HG03521 (cell line): Measurements from ENCODE around the gene ARL4C.

Experiments used
- ATAC-seq: cut with Tn5 transposase; IDR thresholded peaks from one replicate; pipeline ENCODE4 v1.9.1; 2021; ENCODE audit warnings: mild to moderate bottlenecking, moderate library complexity; ENCODE audit not compliant: unreplicated experiment

Gene ARL4C

DNA sequence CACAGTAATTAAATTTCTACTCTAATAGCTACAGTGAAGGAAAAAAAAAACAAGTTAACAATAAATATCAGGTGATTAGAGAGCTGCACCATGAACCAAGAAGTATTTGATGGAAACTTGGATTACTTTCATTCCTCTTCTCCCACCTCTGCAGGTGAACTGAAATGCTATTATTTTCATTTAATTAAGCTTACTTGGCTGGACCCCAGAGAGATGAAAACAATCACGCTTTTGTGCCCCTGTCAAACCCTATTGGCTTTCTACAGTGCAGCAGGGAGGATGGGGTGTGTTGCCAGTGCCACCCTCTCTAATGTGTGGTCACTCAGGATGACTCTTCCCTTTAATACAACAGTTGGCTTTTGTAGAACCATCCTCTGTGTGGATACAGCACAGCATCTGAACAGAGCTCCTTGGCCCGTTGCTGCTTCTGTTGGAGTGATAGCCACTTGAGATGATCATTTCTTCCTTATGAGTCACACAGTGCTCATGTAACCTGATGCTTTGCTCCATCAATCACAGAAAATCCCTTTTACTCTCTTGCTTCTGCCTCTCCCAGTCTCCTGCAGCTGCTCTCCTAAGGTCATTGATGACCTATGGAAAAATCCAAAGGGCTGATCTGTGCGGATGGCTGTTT lies 5.5 kb upstream of the ARL4C start:
- ATAC-seq = no peak

DNA sequence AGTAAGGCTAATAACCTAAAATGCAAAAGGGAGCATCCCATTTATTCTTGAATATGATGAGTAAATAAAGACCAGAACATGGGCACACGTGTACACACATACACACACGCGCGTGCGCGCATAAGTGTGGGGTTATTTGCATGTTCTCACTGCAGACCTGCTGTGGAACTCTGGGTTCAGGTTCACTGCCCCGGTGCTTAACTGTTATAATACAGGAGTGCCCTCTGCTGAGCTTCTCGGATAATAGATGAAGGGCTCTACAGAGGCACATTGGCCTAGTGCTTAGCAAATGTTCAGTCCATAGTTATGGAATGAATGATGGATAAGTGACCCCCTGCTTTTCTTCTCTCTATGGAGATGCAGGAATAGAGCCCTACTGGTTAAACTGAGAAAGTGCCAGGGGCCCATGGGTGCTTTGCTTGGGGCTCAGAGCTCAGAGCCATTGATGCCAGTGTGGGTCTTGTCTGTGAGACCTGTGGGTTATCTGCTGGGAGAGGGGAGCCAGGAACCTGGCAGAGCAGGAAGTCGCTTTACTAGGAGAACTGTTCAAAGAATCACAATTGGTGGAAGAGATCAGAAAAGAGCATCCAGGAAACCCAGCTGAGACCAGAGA lies 3.6 kb upstream of the ARL4C start:
- ATAC-seq = peak; percentile 37

DNA sequence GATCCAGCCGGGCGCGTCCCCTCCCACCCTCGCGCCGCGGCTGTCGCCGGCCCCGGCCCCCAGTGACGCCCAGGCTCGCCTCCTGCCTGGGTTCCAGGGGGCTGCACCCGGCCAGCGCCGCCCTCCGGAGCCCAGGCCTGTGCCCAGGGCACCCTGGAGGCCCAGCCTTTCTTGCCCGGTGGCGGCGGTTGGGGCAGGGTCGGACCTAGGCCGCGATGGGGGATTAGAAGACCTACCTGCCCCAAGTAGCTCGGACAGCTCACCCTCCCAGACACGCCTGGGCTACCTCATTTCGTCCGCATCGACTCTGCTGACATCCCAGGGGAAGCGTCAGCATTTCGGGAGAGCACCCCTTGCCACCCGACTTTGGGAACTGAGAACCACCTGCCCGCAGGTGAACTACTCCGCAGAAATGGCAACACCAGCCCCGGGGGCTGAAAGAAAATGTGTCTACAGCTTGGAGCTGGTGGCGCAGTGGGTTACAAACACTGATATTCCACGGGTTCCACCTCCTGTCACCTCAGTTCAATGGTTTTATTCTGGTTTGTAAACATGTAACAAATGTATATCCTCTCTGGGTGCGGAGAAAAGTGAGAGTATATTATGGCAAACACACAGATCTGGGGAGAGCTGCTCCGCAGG lies 834 bp upstream of the ARL4C start:
- no peak for ATAC-seq

DNA sequence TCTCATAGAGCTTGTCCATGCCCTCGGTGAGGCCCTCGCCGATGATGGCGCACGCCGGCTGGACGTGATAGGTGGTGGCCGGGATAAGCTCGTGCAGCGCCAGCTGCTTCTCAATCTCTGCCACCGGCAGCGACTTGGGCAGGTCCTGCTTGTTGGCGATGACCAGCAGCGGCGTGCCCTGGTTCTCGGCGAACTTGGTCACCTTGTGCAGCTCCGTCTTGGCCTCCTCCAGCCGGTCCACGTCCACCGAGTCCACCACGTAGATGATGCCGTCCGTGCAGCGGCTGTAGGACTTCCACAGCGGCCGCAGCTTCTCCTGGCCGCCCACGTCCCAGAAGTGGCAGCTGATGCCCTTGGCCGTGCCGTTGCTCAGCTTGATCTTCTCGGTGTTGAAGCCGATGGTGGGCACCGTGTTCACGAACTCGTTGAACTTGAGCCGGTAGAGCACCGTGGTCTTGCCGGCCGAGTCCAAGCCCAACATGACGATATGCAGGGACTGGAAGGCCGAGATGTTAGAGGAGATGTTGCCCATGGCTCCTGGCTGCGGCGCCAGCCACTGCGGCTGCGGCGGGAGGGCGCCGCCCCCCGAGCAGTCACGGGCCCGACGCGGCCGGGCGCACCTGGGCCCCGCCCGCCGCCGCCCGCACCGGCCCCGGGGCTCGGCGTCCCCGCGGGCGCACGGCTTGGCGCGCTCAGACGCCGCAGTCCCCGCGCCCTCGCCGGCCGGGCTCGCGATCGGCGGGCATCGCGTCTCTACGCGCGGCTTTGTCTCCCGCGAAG lies 636 bp downstream of the ARL4C start:
- ATAC-seq = peak; percentile 58

DNA sequence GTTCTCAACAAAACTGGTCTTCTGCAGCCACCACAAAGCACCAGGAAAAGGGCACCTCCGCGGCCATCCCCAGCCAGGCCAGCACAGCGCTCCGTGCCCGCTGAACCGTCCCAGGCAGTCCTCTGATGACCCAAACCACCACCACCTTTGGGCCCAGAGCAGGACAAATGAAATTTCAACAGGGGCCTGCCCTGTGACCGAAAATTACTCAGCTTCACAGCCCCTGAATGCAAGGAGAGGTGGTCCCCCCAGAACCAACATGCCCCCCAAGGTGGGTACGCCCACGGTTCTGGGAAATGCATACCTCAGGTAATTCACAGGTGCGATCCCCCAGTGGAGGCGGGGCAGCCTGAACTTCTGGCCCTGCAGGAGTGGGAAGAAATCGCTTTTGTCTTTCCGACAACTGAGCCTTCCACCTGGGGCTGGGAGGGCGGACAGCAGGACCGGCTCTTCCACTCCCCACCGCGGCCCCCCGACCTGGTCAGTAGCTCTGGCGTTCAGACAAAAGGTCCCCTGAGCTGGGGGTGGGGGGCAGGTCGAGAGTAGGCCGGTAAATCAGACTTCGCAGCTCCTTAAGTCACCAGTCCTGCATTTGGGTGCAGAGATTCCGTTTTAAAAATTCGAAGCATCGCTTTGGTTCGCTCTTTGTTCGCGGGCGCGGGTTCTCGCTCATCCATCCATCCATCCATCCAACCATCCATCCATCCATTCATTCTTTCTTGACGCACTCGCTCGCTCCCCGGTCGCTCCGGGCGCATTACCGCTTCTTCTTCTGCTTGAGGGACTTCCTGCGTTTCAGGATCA lies 1.4 kb downstream of the ARL4C start:
- no peak for ATAC-seq

DNA sequence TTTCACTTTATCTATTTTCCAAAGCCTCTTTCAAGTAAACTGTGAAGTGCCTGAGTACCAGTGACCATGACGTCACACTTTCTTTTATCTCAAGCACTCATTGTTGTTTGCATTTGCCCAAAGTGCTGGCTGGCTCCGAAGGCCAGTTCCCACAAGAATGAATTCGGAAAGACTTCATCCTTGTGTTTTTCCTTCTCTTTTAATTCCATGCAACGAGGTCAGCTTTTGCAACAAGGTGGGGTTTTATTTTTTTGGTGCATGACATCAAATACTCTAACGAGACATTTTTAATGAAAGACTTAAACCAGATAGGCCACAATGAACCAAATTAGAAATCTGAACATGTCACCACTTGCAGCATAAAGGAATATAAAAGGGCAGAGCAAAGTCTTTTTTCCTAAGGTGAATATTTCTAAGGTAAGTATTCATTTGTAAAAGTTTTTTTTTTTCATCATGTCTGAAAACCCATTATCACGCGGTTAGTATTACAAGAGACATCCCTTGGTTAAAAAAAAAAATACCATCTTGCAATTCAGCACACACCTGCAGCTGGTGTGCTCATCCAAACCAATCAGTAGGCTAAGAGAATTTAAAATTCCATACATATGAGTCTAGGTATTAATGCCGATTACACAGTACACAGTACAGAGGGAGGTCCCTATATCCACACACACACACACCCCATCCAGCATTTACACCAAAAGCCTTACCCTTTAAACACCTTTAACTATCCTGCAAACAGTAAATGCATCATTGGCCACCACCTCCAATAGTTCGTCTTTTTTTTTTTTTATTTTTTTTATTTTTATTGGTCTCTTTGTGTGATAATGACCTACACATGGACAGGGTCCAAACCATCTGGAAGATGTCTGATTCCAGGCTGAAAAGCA lies 2.3 kb downstream of the ARL4C start:
- no peak for ATAC-seq

DNA sequence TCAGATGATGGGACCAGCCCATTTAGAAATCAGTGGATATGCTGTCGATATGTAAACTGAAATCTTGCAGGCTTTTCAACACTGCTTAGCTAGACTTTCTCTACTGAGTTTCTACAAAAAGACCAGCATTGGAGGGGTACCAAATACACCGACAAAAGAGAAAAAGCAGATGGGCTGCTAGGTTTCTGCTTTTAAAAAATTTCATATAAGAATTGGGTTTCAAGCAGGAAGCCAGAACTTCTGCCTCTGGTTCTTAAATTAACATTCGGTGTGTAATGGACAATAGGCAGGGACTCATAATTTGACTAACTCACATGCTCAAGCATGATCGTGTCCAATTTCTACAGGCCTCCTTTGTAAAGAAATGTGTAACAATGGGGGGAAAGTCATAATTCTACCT lies 3.1 kb downstream of the ARL4C start:
- ATAC-seq = no peak

DNA sequence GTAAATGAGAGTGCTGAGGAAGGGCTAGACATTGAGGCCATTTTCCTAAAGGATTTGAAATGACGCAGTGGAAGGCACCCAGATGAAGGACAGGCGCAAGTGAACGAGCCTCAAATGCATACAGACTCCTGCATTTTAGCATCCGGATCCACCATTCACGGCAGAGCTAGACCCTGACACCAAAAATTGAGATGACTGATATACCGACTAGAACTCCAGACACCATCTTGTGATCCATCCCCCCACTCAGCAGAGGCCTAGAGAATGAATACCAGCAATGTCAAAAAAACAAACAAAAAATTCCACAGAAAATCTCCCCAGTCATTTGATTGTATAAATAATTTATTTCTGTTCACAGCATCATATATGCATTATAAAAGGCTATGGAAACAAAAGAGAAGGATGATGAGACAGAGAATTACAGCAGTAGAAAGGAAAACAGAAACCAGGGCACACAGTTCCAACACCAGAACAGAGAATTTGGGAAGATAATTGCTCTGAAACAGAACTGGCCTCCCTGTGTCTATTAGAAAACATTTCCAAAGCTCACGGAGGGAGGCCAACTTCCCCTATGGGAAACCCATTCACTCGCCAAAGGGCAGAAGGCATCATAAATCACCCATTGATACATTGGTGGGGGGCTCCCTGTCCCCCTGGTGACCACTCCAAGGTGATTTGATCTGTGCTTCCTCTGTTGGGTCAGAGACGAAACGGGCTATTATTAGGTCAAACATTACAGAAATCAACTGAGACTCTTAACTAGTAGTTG lies 4.0 kb downstream of the ARL4C start:
- ATAC-seq = no peak

DNA sequence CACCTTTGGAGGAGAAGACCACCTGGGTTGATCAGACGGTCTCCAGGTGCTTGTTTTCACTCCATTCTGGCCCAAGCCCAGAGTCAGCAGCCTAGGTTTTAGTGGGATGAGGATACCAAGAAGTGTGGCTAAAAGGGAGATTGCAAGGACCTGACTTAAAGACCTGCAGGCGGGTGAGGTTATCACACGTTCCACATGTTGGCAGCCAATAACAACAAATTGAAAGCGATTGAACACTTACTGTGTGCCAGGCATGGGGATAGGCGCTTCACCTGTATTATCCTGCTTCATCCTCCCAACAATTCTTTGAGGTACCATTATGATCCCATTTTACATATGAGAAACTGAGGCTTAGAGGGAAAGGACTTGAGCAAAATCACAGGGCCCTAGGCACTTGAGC lies 5.0 kb downstream of the ARL4C start:
- no peak for ATAC-seq

DNA sequence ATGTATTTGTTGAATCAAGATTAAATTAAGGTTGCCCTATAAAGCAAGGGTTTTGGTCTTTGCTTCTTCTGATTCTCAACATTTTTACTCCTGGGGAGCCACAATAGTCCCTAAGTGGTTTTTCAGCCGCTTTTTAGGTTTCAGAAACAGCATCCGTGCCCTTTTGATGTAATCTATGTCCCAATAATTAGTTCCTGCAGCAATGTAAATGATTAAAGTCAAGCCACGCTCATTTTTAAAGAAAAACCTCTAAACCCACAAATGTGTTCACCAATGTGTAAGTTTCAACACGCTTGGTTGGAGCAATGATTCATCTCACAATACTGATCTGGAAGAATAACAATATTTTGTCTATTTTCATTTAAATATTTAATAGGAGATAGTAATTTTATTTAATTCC lies 5.6 kb downstream of the ARL4C start:
- no peak for ATAC-seq

DNA sequence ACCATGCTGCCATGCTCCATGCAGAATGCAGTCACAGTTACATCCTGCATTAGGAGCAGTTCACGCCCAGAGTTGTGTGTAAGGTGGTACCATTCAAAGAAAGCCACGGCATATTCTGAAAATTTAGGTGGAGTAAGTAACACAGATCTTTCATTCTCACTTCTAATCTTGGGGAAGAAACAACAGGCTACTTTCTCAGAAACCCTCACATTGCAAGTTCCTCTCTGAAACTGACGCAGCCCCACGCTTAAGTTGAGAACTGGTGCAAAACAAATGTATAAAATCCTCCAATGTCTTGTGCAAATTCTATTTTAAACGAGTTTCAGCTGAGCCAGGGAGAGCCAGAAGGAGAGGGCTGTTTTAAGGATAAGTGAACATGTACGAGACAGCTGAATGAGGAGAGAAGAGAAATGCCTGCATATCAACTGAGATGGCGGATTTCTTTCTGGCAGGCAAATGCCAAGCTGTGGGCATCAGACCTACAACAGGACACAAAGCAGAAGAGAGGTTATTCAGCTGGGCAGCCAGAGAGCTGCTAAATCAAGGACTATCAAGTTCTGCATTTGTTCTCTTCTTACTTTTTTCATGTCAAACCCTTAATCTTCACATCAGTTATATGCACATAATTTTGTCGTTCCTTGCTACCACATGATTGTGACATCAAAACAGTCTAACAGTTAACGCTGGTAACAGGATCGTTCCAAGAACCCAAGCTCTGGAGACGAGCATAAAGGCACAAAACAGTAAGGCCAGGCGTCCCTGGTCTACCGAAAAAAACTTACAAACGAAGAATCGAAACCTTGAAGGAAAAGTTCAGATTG lies 6.4 kb downstream of the ARL4C start:
- no peak for ATAC-seq

DNA sequence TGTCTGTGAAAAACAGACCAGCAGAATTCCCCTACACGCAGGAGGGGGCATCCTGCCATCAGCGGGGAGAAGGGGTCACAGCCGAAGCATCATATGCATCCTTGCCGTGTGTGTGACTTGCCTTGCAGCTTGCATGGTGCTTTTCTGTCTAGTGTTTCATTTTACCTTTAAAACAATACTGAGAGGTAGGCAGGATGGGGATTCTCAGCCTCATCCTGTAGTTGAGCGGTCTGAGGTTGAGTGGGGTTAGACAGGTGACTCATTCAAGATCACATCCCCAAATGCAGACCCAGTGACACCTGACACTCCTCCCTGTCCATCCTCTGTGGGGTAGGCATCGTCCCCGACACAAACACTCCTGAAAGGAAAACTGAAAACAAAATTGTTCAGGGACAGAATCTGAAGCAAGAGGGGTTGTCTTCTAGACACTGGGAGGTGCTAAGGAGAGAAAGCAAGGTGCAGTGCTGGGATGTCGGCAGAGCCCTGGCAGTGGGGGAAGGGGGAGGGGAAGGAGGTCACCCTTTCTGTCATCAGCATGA lies 7.9 kb downstream of the ARL4C start:
- peak; percentile 65 for ATAC-seq

DNA sequence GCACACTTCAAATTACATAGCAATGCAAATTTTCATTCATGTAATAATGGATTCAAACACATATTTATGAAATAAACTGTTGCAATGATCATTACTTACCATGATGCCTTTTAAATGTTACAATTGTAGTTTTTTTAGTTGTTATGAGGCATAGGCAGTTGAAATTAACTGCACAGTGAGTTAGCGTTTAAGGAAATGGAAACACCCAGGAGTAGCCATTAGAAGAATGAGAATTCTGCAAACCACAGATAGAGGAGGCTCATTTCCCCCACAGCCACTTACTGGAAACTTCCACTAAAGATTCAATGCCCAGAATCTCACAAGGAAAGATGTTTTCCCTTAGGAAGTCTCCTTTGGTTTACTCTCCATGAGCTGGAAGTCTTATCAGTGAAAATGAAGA lies 8.4 kb downstream of the ARL4C start:
- ATAC-seq = no peak

DNA sequence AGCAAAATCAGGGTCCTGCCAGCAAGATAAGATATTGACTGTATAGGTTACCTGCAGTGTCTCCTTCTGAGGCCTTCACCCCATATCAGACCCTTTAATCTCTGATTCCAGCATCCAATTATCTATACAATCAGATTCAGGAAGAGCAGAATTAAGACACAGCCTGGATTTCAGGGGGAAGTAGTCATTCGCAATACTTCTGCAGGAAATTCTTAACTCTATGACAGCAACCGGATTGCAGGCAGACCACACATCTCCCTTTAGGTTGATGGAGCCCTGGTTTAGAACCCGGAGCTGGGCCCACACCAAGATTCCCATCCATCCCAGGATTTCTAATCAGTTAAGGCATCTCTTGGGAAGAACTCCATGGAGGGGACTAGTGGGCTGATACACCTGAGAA lies 9.5 kb downstream of the ARL4C start:
- ATAC-seq = no peak

DNA sequence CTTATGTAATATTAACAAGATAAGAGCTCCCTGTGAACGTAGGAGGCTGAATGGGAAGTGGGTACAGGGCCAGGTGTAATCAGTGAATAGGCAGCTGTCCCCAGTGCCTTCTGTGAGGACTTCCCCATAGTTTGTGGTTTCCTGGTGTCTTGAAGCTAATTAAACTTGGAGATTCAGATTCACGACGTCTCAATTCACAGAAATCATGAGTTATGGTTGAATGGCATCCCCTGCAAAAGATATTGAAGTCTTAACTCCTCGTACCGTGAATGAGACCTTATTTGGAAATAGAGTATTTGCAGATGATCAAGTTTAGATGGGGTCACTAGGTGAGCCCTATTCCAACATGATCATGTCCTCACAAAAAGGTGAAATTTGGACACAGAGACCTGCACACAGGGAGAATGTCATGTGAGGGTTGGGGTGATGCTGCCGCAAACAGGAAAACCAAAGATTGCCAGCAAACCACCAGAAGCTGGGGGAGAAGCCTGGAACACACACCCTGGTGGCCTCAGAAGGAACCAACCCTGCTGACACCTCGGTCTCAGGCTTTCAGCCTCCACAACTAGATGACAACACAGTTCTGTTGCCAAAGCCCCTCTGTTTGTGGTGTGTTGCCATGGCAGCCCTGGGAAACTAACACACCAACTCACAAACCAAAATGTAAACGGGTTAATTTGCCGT lies 13.2 kb downstream of the ARL4C start:
- ATAC-seq = peak; percentile 61

DNA sequence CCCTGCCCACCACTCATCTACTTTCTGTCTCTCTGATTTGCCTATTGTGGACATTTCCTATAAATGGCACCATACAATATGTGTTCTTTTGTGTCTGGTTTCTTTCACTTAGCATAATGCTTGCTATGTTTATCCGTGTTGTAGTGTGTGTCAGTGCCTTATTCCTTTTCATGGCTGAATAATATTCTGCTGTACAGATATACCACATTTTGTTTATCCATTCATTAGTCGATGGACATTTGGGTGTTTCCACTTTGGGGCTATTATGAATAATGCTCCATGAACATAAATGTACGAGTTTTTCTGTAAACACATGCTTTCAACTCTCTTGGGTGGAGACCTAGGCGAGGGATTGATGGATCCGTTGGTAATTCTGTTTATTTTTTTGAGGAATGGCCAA lies 15.6 kb downstream of the ARL4C start:
- ATAC-seq = no peak

DNA sequence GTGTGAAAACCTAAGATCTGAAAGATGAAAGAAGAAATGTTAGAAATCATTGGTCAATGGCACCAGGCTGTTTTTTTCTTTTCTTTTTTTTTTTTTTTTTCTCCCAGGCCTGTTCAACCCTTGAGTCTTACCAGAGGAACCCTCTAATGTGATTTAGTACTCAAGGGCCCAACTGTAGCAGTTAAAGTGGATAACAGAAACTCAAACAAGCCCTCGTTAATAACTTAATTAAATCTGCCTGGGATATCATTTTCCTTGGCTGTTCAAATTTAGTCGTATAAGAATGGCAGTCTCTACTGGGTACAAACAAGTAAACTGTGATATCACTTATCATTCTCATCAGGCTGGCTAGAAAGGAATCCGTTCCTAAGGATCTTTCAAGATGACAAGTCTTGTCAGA lies 16.5 kb downstream of the ARL4C start:
- no peak for ATAC-seq

DNA sequence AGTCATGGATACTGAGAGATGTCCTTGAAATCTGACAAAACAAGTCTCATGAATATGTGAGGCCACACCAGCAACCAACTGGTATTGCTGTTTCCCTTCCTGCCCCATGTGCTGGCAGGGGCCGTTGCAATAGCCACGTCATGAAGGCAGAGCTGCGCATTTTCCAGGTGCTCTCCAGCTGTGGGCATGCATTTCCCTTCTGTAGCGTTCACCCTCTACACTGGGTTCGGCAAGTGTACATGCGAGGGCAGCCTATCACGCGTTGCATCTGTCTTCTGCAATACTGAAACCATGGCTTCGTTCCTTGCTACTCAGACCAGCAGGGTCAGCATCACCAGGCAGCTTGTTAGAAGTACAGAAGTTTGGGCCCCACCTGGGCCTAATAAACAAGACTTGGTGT lies 17.4 kb downstream of the ARL4C start:
- no peak for ATAC-seq
